ENCODE results near the gene GPR150. TPM values are rescaled to one million over a fixed set of nuclear protein-coding genes. Genes with fewer than 3 reads are reported as not detected.

Gene GPR150
- total RNA-seq, 1 donor from 2014 or later = not detected

GRCh38 chr5:95615164-95615467 lies 4.8 kb upstream of the GPR150 start:
- H3K36me3 Mint-ChIP-seq = peaks cover 6% of the 10 kb centered on the region
- TF ChIP-seq, protein P1, sequence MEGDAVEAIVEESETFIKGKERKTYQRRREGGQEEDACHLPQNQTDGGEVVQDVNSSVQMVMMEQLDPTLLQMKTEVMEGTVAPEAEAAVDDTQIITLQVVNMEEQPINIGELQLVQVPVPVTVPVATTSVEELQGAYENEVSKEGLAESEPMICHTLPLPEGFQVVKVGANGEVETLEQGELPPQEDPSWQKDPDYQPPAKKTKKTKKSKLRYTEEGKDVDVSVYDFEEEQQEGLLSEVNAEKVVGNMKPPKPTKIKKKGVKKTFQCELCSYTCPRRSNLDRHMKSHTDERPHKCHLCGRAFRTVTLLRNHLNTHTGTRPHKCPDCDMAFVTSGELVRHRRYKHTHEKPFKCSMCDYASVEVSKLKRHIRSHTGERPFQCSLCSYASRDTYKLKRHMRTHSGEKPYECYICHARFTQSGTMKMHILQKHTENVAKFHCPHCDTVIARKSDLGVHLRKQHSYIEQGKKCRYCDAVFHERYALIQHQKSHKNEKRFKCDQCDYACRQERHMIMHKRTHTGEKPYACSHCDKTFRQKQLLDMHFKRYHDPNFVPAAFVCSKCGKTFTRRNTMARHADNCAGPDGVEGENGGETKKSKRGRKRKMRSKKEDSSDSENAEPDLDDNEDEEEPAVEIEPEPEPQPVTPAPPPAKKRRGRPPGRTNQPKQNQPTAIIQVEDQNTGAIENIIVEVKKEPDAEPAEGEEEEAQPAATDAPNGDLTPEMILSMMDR (IDR thresholded peaks at IDR 0.05; ENCODE audit: unreplicated experiment) = no peak
- no peak overlapping the region for H3K27ac Mint-ChIP-seq
- H3K9me3 Mint-ChIP-seq = peaks cover 17% of the 10 kb centered on the region
- H3K4me3 Mint-ChIP-seq = no peak overlapping the region
- no peak for DNase-seq (ENCODE audit: low spot score in 2 of 2, unreplicated experiment in 2 of 2)
- peaks cover 19% of the 10 kb centered on the region for H3K27me3 Mint-ChIP-seq (ENCODE audit: low read depth)
- H3K4me1 Mint-ChIP-seq = peaks cover 17% of the 10 kb centered on the region

- TF ChIP-seq, protein P1 (IDR thresholded peaks at IDR 0.05; ENCODE audit: unreplicated experiment) = no peak
- H3K9me3 Mint-ChIP-seq = peaks cover 17% of the 10 kb centered on the region
- H3K4me3 Mint-ChIP-seq = no peak overlapping the region
- peaks cover 22% of the 10 kb centered on the region for H3K4me1 Mint-ChIP-seq
- peaks cover 30% of the 10 kb centered on the region for H3K27me3 Mint-ChIP-seq (ENCODE audit: low read depth)
- no peak overlapping the region for H3K27ac Mint-ChIP-seq
- peaks cover 6% of the 10 kb centered on the region for H3K36me3 Mint-ChIP-seq
- no peak for DNase-seq (ENCODE audit: low spot score in 2 of 2, unreplicated experiment in 2 of 2)
Observed at GRCh38 chr5:95617057-95617456, 2.8 kb upstream of the GPR150 start.

DNA sequence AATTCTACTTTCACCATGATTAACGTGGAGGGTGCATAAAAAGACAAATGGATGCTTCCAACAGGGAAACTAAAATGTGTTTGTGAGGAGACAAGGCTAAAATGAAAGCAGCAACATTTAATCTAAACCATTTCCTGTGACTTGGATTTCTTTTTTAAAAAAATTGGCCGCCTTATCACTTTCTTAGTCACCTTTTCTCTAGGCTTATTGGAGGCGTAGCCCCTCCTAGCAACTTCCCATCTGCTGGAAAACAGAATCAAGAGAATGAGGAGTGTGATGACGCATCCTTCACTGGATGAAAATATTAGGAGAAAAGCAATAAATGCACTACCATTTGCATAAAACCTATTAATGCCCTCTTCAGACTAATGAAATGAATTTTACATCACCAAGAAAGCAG lies 791 bp upstream of the GPR150 start:
- peaks cover under 1% of the 10 kb centered on the region for H3K9me3 Mint-ChIP-seq
- no peak overlapping the region for H3K27ac Mint-ChIP-seq
- no peaks in the 10 kb centered on the region for H3K36me3 Mint-ChIP-seq
- H3K4me3 Mint-ChIP-seq = peak overlapping the region; percentile 7
- H3K4me1 Mint-ChIP-seq = peaks cover 22% of the 10 kb centered on the region
- peaks cover 51% of the 10 kb centered on the region for H3K27me3 Mint-ChIP-seq (ENCODE audit: low read depth)
- DNase-seq (ENCODE audit: low spot score in 2 of 2, unreplicated experiment in 2 of 2) = no peak
- TF ChIP-seq, protein P1 (IDR thresholded peaks at IDR 0.05; ENCODE audit: unreplicated experiment) = no peak

GRCh38 chr5:95619514-95620029 lies 315 bp upstream of the GPR150 start:
- TF ChIP-seq, protein P1 (IDR thresholded peaks at IDR 0.05; ENCODE audit: unreplicated experiment) = no peak
- H3K4me3 Mint-ChIP-seq = peak overlapping the region; percentile 69
- H3K27ac Mint-ChIP-seq = no peak overlapping the region
- no peaks in the 10 kb centered on the region for H3K9me3 Mint-ChIP-seq
- peaks cover 22% of the 10 kb centered on the region for H3K4me1 Mint-ChIP-seq
- no peak for DNase-seq (ENCODE audit: low spot score in 2 of 2, unreplicated experiment in 2 of 2)
- H3K36me3 Mint-ChIP-seq = no peaks in the 10 kb centered on the region
- peaks cover 56% of the 10 kb centered on the region for H3K27me3 Mint-ChIP-seq (ENCODE audit: low read depth)

- Mint-ChIP-seq H3K27ac (no peak overlapping the region), H3K4me1 (peaks cover 22% of the 10 kb centered on the region), H3K36me3 (no peaks in the 10 kb centered on the region), H3K9me3 (no peaks in the 10 kb centered on the region), H3K27me3 (ENCODE audit: low read depth) (peaks cover 63% of the 10 kb centered on the region), H3K4me3 (peak overlapping the region; percentile 67)
- DNase-seq (ENCODE audit: low spot score in 2 of 2, unreplicated experiment in 2 of 2) = peak in 1 of 2 experiments; percentile 53
- TF ChIP-seq, protein P1 (IDR thresholded peaks at IDR 0.05; ENCODE audit: unreplicated experiment) = no peak
Observed at GRCh38 chr5:95620870-95621838, 1.3 kb downstream of the GPR150 start.
